KOPT-K1 (cell line): ENCODE data around the gene UBE2Q1.

ENCODE experiments used
- H3K27ac ChIP-seq: fragments of 200-600 bp; sonication (generic); 2 replicates; pipeline ENCODE4 v1.5.1; 2016; ENCODE audit warnings: antibody characterized with exemption, mild to moderate bottlenecking, low read depth, low read length; ENCODE audit not compliant: poor library complexity, severe bottlenecking
- H3K36me3 ChIP-seq: fragments of 200-600 bp; sonication (generic); 2 replicates; pipeline ENCODE4 v1.5.1; 2017; ENCODE audit warnings: antibody characterized with exemption, mild to moderate bottlenecking, low read length, moderate library complexity; ENCODE audit not compliant: insufficient read depth
- H3K9me3 ChIP-seq: fragments of 200-600 bp; sonication (generic); 2 replicates; pipeline ENCODE4 v1.5.1; 2017; ENCODE audit warnings: antibody characterized with exemption, low read length, mild to moderate bottlenecking; ENCODE audit not compliant: insufficient read depth, poor library complexity, severe bottlenecking

The UBE2Q1 gene

GRCh38 chr1:154568157-154568815 lies 9.8 kb upstream of the UBE2Q1 start:
- no peaks in the 10 kb centered on the region for H3K9me3 ChIP-seq
- no peak overlapping the region for H3K27ac ChIP-seq
- no peaks in the 10 kb centered on the region for H3K36me3 ChIP-seq

GRCh38 chr1:154567386-154568156 lies 9.1 kb upstream of the UBE2Q1 start, which contains the start of gene CHRNB2:
TSS of gene CHRNB2 (plus strand) at chr1:154567778. CDS start at chr1:154568045, 267 bp downstream.
- no peaks in the 10 kb centered on the region for H3K9me3 ChIP-seq
- no peak within 1 kb of the TSS for H3K27ac ChIP-seq
- H3K36me3 ChIP-seq = no peaks in the 10 kb centered on the region

- H3K36me3 ChIP-seq = no peaks in the 10 kb centered on the region
- H3K9me3 ChIP-seq = no peaks in the 10 kb centered on the region
- no peak overlapping the region for H3K27ac ChIP-seq
These were observed 7.4 kb upstream of the UBE2Q1 start for GRCh38 chr1:154565876-154566275.

GRCh38 chr1:154559466-154560044 lies 1.1 kb upstream of the UBE2Q1 start:
- peak overlapping the region; percentile 74 for H3K27ac ChIP-seq

DNA sequence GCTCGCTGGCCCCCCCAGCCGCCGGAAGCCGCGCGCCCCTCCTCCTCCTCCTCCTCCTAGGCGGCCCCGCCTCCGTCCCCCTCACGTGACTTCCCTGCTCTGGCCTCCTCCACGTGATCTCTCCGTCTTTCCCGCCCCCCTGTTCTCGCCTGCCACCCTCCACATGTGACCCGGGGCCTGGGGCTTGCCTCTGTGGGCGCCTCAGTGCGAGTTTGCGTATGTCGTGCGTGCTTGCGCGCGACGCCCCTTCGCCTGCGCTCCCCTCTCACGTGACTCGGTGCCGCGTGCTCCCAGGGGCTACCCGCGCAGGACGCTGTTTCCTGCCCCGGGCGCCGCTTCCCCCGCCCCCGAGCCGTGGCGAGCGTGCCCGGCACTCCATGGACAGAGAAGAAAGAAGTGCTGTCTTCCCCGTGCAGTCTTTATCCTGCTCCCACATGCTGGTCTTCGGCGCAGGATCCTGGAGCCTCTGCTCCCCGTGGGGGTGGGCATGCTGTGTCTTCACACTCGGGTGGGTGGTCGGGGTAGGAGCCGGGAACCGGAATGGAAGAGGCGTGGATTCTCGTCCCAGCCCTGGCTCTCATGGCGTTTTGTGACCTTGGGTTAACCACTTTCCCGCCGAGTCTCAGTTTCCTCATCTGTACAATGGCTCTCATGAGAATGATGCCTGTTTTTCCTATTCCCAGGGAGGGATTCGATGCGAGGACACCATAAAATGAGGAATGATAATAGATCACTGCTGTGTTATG lies 431 bp upstream of the UBE2Q1 start:
- Histone ChIP-seq H3K36me3 (peaks cover 28% of the 10 kb centered on the region), H3K27ac (peak overlapping the region; percentile 74), H3K9me3 (no peaks in the 10 kb centered on the region)

More at GRCh38 chr1:154559466-154560044, 1.1 kb upstream of the UBE2Q1 start:
- H3K9me3 ChIP-seq = no peaks in the 10 kb centered on the region
- H3K36me3 ChIP-seq = peaks cover 21% of the 10 kb centered on the region

- H3K27ac ChIP-seq = peak overlapping the region; percentile 74
- peaks cover 43% of the 10 kb centered on the region for H3K36me3 ChIP-seq
- H3K9me3 ChIP-seq = no peaks in the 10 kb centered on the region
These were observed 1.1 kb downstream of the UBE2Q1 start for GRCh38 chr1:154557248-154557938.

DNA sequence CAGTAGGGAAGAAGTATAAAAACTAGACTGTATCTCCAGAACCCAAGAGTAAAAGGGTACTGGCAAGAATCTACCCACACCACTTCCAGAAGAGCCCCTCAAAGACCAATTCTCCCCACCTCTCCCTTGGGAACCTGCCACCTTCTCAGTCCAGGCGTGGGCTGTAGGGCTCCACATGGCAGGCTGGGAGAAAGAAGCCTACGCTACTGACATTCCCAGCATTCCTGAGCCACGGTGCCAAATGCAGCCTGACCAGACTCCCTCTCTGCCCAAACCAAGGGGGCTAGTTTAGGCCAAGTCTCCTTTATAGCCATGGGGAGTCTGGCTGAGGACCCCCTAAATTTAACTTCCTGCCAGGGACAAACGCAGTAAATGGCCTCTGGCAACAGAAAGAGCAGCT lies 2.0 kb downstream of the UBE2Q1 start:
- Histone ChIP-seq H3K36me3 (peaks cover 52% of the 10 kb centered on the region), H3K9me3 (no peaks in the 10 kb centered on the region), H3K27ac (no peak overlapping the region)

DNA sequence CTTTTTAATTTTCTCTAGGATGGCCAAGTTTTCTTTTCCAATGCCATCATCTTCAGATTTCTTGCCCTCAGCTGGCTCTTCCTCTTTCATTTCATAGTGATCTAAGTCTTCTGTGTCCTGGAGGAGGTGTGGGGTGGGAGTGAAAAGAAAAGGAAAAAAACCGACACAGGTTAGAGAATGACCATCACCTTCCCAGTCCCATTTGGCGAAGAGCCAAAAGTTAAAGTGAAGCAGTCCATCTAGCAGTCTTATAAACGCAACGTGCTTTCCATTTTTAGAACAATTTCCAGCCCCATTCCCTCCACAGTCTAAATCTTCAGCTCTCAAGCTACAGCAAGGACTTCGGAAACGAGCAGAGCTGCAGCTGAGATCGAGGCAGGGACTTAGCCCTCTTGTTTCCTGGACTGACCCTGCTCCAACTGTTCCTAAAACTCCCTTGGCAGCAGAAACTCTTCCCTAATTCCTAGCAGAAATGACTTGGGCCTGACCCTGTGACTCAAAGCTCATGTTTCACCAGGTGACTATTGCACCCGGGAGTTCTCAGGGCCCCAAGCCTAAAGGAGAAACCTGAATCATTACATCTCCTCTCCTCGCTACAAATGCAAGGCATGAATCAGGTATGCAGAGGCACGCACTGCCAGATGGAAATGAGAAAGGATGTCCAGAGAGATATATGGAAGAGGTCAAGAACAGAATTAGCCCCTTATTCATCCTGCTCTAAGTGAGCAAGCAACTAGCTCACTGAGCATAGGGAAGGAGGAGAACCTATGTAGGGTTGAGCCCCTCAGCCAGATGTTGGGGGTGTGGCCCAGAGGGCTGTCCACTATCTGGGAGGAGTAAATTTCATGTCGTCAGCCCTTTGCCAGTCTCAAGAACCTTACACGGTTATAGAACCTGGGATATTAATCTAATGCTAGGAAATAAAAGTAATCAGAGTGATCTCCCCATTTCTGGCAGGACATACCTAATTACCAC lies 5.1 kb downstream of the UBE2Q1 start:
- Histone ChIP-seq H3K36me3 (peaks cover 82% of the 10 kb centered on the region), H3K27ac (no peak overlapping the region)

DNA sequence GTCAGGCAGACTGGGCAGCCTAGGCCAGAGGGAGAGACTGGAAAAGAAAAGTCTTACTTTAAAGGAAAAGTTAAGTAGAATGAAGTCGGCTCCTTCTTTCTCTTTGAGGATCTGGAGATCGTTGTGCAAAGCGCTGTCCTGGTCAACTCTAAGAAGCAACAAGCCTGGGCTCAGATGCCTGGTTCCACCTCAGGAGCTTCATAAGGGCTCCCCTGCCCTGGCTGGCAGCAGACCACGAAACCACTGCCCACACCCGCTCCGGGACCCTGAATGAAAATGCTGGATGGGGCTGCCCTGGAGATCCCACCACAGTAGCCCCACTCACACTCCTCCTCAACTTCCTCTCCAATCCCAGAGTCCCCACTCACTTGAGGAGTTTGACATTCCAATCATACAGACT lies 6.4 kb downstream of the UBE2Q1 start:
- Histone ChIP-seq H3K36me3 (peaks cover 87% of the 10 kb centered on the region), H3K9me3 (no peaks in the 10 kb centered on the region), H3K27ac (no peak overlapping the region)

More for the DNA sequence above, 5.1 kb downstream of the UBE2Q1 start:
- no peaks in the 10 kb centered on the region for H3K9me3 ChIP-seq

- Histone ChIP-seq H3K9me3 (no peaks in the 10 kb centered on the region), H3K27ac (no peak overlapping the region), H3K36me3 (peaks cover 85% of the 10 kb centered on the region)
These were observed 7.0 kb downstream of the UBE2Q1 start for GRCh38 chr1:154551474-154551873.

GRCh38 chr1:154550657-154551056 lies 7.8 kb downstream of the UBE2Q1 start:
- Histone ChIP-seq H3K9me3 (no peaks in the 10 kb centered on the region), H3K36me3 (peaks cover 77% of the 10 kb centered on the region), H3K27ac (no peak overlapping the region)

- Histone ChIP-seq H3K27ac (no peak overlapping the region), H3K36me3 (peaks cover 71% of the 10 kb centered on the region), H3K9me3 (no peaks in the 10 kb centered on the region)
These were observed 8.4 kb downstream of the UBE2Q1 start for GRCh38 chr1:154550070-154550469.

DNA sequence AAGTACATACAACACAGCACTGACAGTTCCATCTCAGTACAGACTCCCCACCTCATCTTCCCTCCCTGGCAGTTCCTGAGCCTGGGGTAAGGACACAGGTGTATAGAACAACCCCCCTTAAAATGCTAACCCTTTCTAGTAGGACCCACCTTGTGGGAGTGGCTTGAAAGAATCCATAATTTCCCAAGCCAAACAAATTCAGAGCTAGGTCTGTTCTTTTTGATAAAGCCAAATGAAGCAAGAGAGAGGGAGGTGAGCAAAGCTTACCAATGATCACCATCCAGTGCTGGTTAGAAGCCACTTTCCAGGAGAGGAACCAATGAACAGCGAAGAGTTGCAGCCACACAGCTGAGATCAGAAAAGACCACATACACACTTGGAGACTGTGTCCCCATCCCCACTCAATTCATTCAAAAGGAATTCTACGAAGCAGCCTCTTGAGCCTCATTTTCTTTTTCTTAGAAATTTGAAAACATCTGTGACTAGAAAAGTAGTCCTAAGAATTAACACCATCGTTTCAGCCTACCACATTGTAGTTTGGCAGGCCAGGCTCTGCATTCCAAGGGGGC lies 9.2 kb downstream of the UBE2Q1 start:
- H3K9me3 ChIP-seq = no peaks in the 10 kb centered on the region
- H3K36me3 ChIP-seq = peaks cover 63% of the 10 kb centered on the region
- H3K27ac ChIP-seq = no peak overlapping the region
